Body of pancreas (tissue), 4 donors: Measurements from ENCODE around the gene DUSP12. TPM values are rescaled to one million over a fixed set of nuclear protein-coding genes. Genes with fewer than 3 reads are reported as not detected.

Source experiments
- ATAC-seq: fragments of 150-250 bp; one replicate; pipeline ENCODE4 v1.9.1; 2016
- DNase-seq, 4 donors: peaks; one replicate each; pipeline ENCODE4 v3.0.0-alpha.2; 2019
- H3K27ac ChIP-seq, 4 donors: fragments of 200-600 bp; sonication (generic); 1 replicate in 3 of 4; 2 replicates in 1 of 4; pipeline versions ENCODE4 v1.5.1 to v1.6.1; 2016 to 2019; ENCODE audit warnings: mild to moderate bottlenecking in 1 of 4, mixed read lengths in 1 of 4, moderate library complexity in 1 of 4
- H3K27me3 ChIP-seq, 2 donors: fragments of 200-600 bp; sonication (generic); one replicate each; pipeline ENCODE4 v1.6.0; 2016; ENCODE audit warnings: mild to moderate bottlenecking in 1 of 2
- H3K36me3 ChIP-seq, 2 donors: fragments of 200-600 bp; sonication (generic); replicated peaks in 1 of 2; 2 replicates each; pipeline ENCODE4 v1.5.1; 2016; ENCODE audit warnings: low read depth in 2 of 2; ENCODE audit not compliant: insufficient read depth in 1 of 2
- H3K4me1 ChIP-seq: fragments of 200-600 bp; sonication (generic); one replicate; pipeline ENCODE4 v1.6.0; 2016
- H3K4me3 ChIP-seq, 2 donors: fragments of 200-600 bp; sonication (generic); 1 replicate in 1 of 2; 2 replicates in 1 of 2; pipeline ENCODE4 v1.5.1; 2016 to 2019
- H3K9me3 ChIP-seq, 3 donors: fragments of 200-600 bp; sonication (generic); 1 replicate in 2 of 3; 2 replicates in 1 of 3; pipeline ENCODE4 v1.5.1; 2016
- POLR2A ChIP-seq, 3 donors: fragments of 450-650 bp; IDR thresholded peaks; one replicate each; pipeline ENCODE4 v1.6.1; 2016; ENCODE audit warnings: antibody characterized with exemption in 3 of 3, mild to moderate bottlenecking in 2 of 3
- WGBS, 2 donors: methylation state at CpG; one replicate each; pipeline ENCODE4 v1.1.5; 2017; 5-methylcytosine and 5-hydroxymethylcytosine counted together
- intact Hi-C: fragments of 100-400 bp; cut with DNase I; formaldehyde crosslinking; loops from one replicate; pipeline ENCODE4 v1.15.1; 2023
- total RNA-seq, 2 donors: library from RNA; depleted of rRNA; stranded (reverse); fragments of >200 nt; gene quantifications; one replicate each; pipeline ENCODE4 v1.1.0, GENCODE V29; 2016
- TF ChIP-seq, protein P1 (sequence below), 7 experiments: fragments of 450-650 bp in 4 of 7; fragments of 200-600 bp in 3 of 7; sonication (generic) in 3 of 7; IDR thresholded peaks; one replicate each; pipeline ENCODE4 v1.5.1; 2016 to 2019; ENCODE audit warnings: antibody characterized with exemption in 7 of 7

The DUSP12 gene
- total RNA-seq, 2 donors from 2014 or later, result 8.2 to 23.3 TPM

DNA sequence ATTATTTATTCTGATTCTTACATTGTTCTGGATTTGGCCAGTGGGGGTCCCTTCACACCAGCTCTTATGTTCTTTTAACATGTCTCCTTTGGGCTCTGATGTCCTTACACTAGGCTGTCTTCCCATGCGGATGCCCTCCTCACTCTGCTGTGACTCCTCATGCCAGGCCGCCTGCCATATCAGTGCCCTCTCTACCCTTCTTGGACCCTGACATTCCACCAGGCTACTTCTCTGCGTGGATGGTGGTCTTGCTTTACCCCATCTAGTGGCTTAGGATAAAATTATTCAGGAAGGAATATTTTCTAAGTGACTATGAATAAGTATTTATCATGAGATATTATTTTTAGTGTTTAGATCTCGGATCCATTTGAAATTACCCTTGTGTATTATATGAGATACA lies 37.8 kb downstream of the DUSP12 start:
- H3K36me3 ChIP-seq, result peaks cover 0 to 25% of the 10 kb centered on the region in 2 donors
- ATAC-seq, result no peak
- 87 to 90% methylated on average over 4 of the region's 4 CpGs for WGBS, 2 donors
- no peak overlapping the region for H3K4me3 ChIP-seq
- no peak for DNase-seq
- no peaks in the 10 kb centered on the region for H3K27me3 ChIP-seq
- TF ChIP-seq, protein P1, sequence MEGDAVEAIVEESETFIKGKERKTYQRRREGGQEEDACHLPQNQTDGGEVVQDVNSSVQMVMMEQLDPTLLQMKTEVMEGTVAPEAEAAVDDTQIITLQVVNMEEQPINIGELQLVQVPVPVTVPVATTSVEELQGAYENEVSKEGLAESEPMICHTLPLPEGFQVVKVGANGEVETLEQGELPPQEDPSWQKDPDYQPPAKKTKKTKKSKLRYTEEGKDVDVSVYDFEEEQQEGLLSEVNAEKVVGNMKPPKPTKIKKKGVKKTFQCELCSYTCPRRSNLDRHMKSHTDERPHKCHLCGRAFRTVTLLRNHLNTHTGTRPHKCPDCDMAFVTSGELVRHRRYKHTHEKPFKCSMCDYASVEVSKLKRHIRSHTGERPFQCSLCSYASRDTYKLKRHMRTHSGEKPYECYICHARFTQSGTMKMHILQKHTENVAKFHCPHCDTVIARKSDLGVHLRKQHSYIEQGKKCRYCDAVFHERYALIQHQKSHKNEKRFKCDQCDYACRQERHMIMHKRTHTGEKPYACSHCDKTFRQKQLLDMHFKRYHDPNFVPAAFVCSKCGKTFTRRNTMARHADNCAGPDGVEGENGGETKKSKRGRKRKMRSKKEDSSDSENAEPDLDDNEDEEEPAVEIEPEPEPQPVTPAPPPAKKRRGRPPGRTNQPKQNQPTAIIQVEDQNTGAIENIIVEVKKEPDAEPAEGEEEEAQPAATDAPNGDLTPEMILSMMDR (IDR thresholded peaks at IDR 0.05), result no peak
- no peak for TF ChIP-seq POLR2A (IDR thresholded peaks at IDR 0.05)
- H3K27ac ChIP-seq, result no peak overlapping the region
- H3K9me3 ChIP-seq, result no peaks in the 10 kb centered on the region
- intact Hi-C loops, result no loop called here
- H3K4me1 ChIP-seq, result peaks cover 2% of the 10 kb centered on the region

DNA sequence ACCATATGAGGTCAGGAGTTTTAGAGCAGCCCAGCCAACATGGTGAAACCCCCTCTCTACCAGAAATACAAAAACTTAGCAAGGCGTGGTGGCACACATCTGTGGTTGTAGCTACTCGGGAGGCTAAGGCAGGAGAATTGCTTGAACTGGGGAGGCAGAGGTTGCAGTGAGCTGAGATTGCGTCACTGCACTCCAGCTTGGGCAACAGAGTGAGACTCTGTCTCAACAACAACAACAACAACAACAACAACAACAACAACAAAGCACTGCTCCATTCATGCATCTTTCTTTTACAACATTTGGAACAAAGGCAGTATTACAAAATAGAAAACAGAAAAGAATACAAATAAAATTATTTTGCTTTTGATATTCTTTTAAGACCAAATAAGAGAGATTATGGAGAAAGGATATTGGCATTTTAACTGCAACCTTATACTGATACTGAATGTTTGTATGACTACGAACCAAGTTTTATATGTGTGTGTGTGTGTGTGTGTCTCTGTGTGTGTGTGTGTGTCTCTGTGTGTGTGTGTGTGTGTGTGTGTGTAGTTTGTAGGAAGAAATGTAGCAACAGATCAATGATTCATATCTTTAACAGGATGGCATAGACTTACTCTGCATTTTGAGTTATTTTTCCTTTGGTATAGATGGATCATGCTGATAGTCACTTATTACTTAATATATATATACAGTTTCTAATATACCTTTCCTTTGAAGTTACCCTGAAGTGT lies 41.2 kb downstream of the DUSP12 start:
- Histone ChIP-seq H3K9me3 (no peaks in the 10 kb centered on the region), H3K4me3 (no peak overlapping the region), H3K4me1 (peaks cover 6% of the 10 kb centered on the region), H3K27ac (no peak overlapping the region), H3K27me3 (no peaks in the 10 kb centered on the region), H3K36me3 (peaks cover 0 to 26% of the 10 kb centered on the region in 2 donors)
- TF ChIP-seq POLR2A (IDR thresholded peaks at IDR 0.05), result no peak
- TF ChIP-seq, protein P1 (IDR thresholded peaks at IDR 0.05), result no peak
- DNase-seq (no peak), ATAC-seq (no peak)
- intact Hi-C loops, result loop anchor here (10.0 kb wide), 1 partner anchor 244 kb away; no protein-coding TSS in a partner anchor
- 77 to 83% methylated on average over 4 of the region's 4 CpGs for WGBS, 2 donors

DNA sequence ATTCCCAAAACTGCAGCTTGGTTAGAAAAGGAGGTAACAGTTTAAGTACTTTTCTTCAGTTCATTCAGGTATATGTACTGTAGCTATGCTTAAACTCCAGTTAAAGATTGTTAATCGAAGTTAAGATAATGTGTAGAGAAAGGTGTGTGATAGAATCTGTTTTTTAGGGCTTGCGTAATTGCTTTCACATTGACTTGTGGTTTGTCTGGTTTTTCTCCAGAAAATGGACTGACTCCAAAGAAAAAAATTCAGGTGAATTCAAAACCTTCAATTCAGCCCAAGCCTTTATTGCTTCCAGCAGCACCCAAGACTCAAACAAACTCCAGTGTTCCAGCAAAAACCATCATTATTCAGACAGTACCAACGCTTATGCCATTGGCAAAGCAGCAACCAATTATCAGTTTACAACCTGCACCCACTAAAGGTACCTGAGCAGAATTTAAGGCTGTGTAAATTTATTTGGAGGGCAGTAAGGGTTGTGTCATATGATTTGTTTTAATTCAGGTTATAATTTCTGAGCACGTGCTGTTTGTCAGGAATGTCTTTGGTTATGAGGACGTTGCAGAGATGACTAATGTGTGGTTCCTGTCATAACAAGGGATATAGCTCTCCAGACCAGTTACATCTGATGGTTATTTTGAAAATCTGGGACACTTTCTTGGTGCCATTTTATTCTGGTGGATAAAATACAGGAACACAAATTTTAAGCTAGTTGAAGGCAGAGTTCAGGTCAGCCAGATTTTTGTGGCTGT lies 42.5 kb downstream of the DUSP12 start:
- Histone ChIP-seq H3K4me1 (peaks cover 6% of the 10 kb centered on the region), H3K36me3 (peaks cover 0 to 19% of the 10 kb centered on the region in 2 donors), H3K9me3 (no peaks in the 10 kb centered on the region), H3K27me3 (no peaks in the 10 kb centered on the region), H3K4me3 (no peak overlapping the region), H3K27ac (no peak overlapping the region)
- ATAC-seq (no peak), DNase-seq (no peak)
- 50 to 57% methylated on average over 5 of the region's 5 CpGs for WGBS, 2 donors
- intact Hi-C loops, result loop anchor here (10.0 kb wide), 1 partner anchor 243 kb away; no protein-coding TSS in a partner anchor
- TF ChIP-seq, protein P1 (IDR thresholded peaks at IDR 0.05), result no peak
- no peak for TF ChIP-seq POLR2A (IDR thresholded peaks at IDR 0.05)

DNA sequence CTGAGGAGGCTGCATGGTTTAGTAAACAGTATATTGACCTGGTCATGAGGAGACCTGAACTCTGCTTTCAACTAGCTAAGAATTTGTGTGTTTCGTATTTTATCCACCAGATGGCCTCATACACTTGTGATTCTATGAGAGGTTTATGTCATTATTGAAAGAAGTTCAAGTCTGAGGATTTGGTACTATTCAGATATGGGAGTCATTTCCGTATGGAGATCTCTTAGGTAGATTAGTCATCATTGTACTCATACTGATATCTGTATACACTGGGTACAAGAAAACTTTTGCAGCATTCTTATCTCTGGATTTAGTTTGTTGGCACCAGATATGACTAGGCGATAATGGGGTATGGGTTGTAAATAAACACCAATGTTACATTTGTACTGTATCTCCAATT lies 43.2 kb downstream of the DUSP12 start:
- H3K27ac ChIP-seq, result no peak overlapping the region
- 39 to 40% methylated on average over 3 of the region's 3 CpGs for WGBS, 2 donors

More for the DNA sequence above, 43.2 kb downstream of the DUSP12 start:
- Histone ChIP-seq H3K9me3 (no peaks in the 10 kb centered on the region), H3K36me3 (peaks cover 0 to 15% of the 10 kb centered on the region in 2 donors), H3K27me3 (no peaks in the 10 kb centered on the region), H3K4me1 (peaks cover 6% of the 10 kb centered on the region), H3K4me3 (no peak overlapping the region)
- intact Hi-C loops, result loop anchor here (10.0 kb wide), 1 partner anchor 242 kb away; no protein-coding TSS in a partner anchor
- no peak for TF ChIP-seq POLR2A (IDR thresholded peaks at IDR 0.05)
- TF ChIP-seq, protein P1 (IDR thresholded peaks at IDR 0.05), result peak; percentile 24 to 56 (median 47)
- DNase-seq (no peak), ATAC-seq (peak; percentile 47)
